ENCODE measurements around the gene HERC4. TPM values are rescaled to one million over a fixed set of nuclear protein-coding genes. Genes with fewer than 3 reads are reported as not detected.

Gene HERC4
- total and polyA plus RNA-seq, 4 donors: 7.3 to 53.2 (median 16.0) TPM

- 90% methylated on average over 3 of the region's 3 CpGs for WGBS
- peaks cover 0 to 9% (median 5%) of the 10 kb centered on the region in 4 donors for H3K4me1 ChIP-seq (ENCODE audit: control insufficient read depth in 4 of 4, insufficient read depth in 4 of 4, low read length in 3 of 4)
- TF ChIP-seq YY1 (IDR thresholded peaks at IDR 0.05): no peak
- TF ChIP-seq TAF1 (conservative IDR thresholded peaks at IDR 0.05): no peak
- H3K27ac ChIP-seq (ENCODE audit: low read depth in 1 of 2, low read length in 2 of 2): no peak overlapping the region
- H3K27me3 ChIP-seq (ENCODE audit: control insufficient read depth in 4 of 4, insufficient read depth in 4 of 4, low read length in 3 of 4): no peaks in the 10 kb centered on the region
- H3K4me3 ChIP-seq (ENCODE audit: low read depth in 1 of 3, low read length in 3 of 3): no peak overlapping the region
- no peak overlapping the region for H3K9ac ChIP-seq (ENCODE audit: low read depth in 1 of 2, low read length in 2 of 2)
- no peaks in the 10 kb centered on the region for H3K36me3 ChIP-seq (ENCODE audit: control insufficient read depth in 4 of 4, insufficient read depth in 3 of 4, low read depth in 1 of 4, low read length in 3 of 4)
- H3K9me3 ChIP-seq (ENCODE audit: control insufficient read depth in 4 of 4, low read length in 3 of 4): no peaks in the 10 kb centered on the region
- DNase-seq (ENCODE audit: low spot score): no peak
These were observed 33.0 kb upstream of the HERC4 start for GRCh38 chr10:68108051-68108450.

- no peak for DNase-seq (ENCODE audit: low spot score)
- peaks cover 0 to 5% (median 2%) of the 10 kb centered on the region in 4 donors for H3K4me1 ChIP-seq (ENCODE audit: control insufficient read depth in 4 of 4, insufficient read depth in 4 of 4, low read length in 3 of 4)
- no peaks in the 10 kb centered on the region for H3K27me3 ChIP-seq (ENCODE audit: control insufficient read depth in 4 of 4, insufficient read depth in 4 of 4, low read length in 3 of 4)
- H3K9me3 ChIP-seq (ENCODE audit: control insufficient read depth in 4 of 4, low read length in 3 of 4): no peaks in the 10 kb centered on the region
- no peak for TF ChIP-seq GABPA (IDR thresholded peaks at IDR 0.05 in 1 of 2, conservative IDR thresholded peaks at IDR 0.05 in 1 of 2)
- no peak for TF ChIP-seq TAF1 (conservative IDR thresholded peaks at IDR 0.05)
- TF ChIP-seq HNF4G (IDR thresholded peaks at IDR 0.05): no peak
- TF ChIP-seq SP1 (IDR thresholded peaks at IDR 0.05): no peak
- no peak for TF ChIP-seq EGR1 (IDR thresholded peaks at IDR 0.05; ENCODE audit: low read depth in 2 of 2)
- no peak for TF ChIP-seq FOXA2 (IDR thresholded peaks at IDR 0.05)
- no peak for TF ChIP-seq YY1 (IDR thresholded peaks at IDR 0.05)
- TF ChIP-seq, protein P1, sequence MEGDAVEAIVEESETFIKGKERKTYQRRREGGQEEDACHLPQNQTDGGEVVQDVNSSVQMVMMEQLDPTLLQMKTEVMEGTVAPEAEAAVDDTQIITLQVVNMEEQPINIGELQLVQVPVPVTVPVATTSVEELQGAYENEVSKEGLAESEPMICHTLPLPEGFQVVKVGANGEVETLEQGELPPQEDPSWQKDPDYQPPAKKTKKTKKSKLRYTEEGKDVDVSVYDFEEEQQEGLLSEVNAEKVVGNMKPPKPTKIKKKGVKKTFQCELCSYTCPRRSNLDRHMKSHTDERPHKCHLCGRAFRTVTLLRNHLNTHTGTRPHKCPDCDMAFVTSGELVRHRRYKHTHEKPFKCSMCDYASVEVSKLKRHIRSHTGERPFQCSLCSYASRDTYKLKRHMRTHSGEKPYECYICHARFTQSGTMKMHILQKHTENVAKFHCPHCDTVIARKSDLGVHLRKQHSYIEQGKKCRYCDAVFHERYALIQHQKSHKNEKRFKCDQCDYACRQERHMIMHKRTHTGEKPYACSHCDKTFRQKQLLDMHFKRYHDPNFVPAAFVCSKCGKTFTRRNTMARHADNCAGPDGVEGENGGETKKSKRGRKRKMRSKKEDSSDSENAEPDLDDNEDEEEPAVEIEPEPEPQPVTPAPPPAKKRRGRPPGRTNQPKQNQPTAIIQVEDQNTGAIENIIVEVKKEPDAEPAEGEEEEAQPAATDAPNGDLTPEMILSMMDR (IDR thresholded peaks at IDR 0.05; ENCODE audit: low read depth, low read length, missing input control): no peak
- no peak for TF ChIP-seq NR2F2 (IDR thresholded peaks at IDR 0.05)
- no peak for TF ChIP-seq ATF3 (IDR thresholded peaks at IDR 0.05)
- no peak for TF ChIP-seq JUND (IDR thresholded peaks at IDR 0.05)
- no peak for TF ChIP-seq RAD21 (IDR thresholded peaks at IDR 0.05)
- no peak for TF ChIP-seq REST (IDR thresholded peaks at IDR 0.05)
- no peak for TF ChIP-seq HNF4A (conservative IDR thresholded peaks at IDR 0.05)
- TF ChIP-seq RXRA (IDR thresholded peaks at IDR 0.05): no peak
- no peak for TF ChIP-seq ZBTB33 (IDR thresholded peaks at IDR 0.05)
- TF ChIP-seq FOXA1 (IDR thresholded peaks at IDR 0.05): no peak
- no peak for TF ChIP-seq MAX (IDR thresholded peaks at IDR 0.05)
- H3K4me3 ChIP-seq (ENCODE audit: low read depth in 1 of 3, low read length in 3 of 3): no peak overlapping the region
- no peaks in the 10 kb centered on the region for H3K36me3 ChIP-seq (ENCODE audit: control insufficient read depth in 4 of 4, insufficient read depth in 3 of 4, low read depth in 1 of 4, low read length in 3 of 4)
- no peak overlapping the region for H3K27ac ChIP-seq (ENCODE audit: low read depth in 1 of 2, low read length in 2 of 2)
- no peak overlapping the region for H3K9ac ChIP-seq (ENCODE audit: low read depth in 1 of 2, low read length in 2 of 2)
- WGBS: 99% methylated on average over 1 of the region's 1 CpG
These were observed 32.6 kb upstream of the HERC4 start for GRCh38 chr10:68107651-68108050.
